ENCODE data around the gene KCNQ5. TPM values are rescaled to one million over a fixed set of nuclear protein-coding genes. Genes with fewer than 3 reads are reported as not detected.

The KCNQ5 gene
- total RNA-seq, 6 donors from 2014 or later = 0.30 to 3.1 (median 0.32) TPM

DNA sequence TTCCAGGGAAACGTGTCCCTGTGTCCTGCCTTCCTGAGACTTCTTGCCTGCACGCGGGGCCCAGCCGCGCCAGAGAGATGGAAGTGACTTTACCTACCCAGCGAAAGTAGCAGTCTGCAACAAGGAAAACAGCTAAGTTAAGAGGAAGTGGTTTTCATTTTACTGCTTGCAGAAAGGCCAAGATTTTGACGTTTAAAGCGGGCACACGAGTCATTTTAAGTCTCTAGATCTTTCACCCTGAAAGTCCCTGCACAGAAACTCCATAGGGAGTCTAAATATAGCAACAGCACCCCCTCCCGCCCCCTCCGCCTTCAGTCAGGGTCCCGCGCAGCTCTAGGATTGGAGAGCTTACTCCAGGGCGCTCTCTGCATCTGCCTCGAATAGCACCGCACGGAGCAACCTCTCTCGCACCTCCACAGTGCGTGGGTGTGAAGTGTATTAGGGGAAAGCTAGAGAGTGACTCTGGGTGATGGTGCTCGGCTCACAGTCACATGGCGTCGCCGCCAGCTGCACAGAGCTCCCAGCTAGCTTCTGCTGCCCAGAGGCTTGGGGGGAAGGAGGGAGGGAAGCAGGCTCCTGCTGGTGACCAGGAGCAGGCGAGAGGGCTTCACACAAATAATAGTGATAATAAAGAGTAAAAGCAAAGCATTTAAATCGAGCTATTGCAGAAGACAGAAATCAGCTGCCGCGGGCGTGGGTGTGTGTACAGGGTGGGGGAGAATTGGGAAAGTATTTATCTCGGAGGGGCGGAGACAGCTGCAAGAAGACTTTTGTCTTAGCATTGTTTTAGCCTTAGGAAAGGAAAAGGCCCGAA lies 1.8 kb upstream of the KCNQ5 start:
- Histone ChIP-seq H3K36me3 (no peaks in the 10 kb centered on the region), H3K27me3 (peaks cover 0 to 13% (median 1%) of the 10 kb centered on the region in 4 donors), H3K4me1 (peaks cover 24 to 37% (median 34%) of the 10 kb centered on the region in 4 donors), H3K27ac (no peak overlapping the region), H3K9me3 (no peaks in the 10 kb centered on the region), H3K4me3 (peak overlapping the region in 3 of 4 donors; percentile 14 to 62 (median 59))
- DNase-seq (peak; percentile 34 to 67), ATAC-seq (ENCODE audit: low FRiP score in 2 of 2) (peak; percentile 39 to 53)
- TF ChIP-seq EP300 (IDR thresholded peaks at IDR 0.05) (no peak), POLR2A (IDR thresholded peaks at IDR 0.05) (no peak), POLR2AphosphoS5 (IDR thresholded peaks at IDR 0.05) (no peak)
- TF ChIP-seq, protein P1, sequence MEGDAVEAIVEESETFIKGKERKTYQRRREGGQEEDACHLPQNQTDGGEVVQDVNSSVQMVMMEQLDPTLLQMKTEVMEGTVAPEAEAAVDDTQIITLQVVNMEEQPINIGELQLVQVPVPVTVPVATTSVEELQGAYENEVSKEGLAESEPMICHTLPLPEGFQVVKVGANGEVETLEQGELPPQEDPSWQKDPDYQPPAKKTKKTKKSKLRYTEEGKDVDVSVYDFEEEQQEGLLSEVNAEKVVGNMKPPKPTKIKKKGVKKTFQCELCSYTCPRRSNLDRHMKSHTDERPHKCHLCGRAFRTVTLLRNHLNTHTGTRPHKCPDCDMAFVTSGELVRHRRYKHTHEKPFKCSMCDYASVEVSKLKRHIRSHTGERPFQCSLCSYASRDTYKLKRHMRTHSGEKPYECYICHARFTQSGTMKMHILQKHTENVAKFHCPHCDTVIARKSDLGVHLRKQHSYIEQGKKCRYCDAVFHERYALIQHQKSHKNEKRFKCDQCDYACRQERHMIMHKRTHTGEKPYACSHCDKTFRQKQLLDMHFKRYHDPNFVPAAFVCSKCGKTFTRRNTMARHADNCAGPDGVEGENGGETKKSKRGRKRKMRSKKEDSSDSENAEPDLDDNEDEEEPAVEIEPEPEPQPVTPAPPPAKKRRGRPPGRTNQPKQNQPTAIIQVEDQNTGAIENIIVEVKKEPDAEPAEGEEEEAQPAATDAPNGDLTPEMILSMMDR (IDR thresholded peaks at IDR 0.05) = no peak
- WGBS, 2 donors = 10 to 20% methylated on average over 24 to 31 of the region's 31 CpGs

DNA sequence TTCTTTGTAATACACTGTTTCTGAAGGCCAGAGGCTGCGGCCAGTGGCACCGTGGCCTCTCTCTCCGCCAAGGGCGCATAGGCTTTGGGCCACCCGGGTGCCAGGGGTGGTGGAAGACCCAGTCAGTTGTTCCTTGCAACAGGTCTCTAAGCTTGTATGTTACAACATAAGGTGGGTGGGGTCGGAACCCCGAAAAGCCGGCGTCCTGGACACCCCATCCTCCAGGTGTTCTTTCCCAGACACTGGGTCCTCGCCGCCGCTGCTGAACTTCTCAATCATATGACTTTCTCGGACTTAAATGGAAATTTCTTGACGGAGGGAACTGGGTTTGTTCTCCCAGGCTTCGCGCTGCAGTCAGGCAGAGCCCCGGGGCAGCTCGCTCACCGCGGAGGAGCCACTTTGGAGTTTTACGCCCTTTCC lies 983 bp upstream of the KCNQ5 start:
- TF ChIP-seq POLR2AphosphoS5 (IDR thresholded peaks at IDR 0.05) (no peak), EP300 (IDR thresholded peaks at IDR 0.05) (no peak), POLR2A (IDR thresholded peaks at IDR 0.05) (no peak)
- TF ChIP-seq, protein P1 (IDR thresholded peaks at IDR 0.05) = no peak
- peak overlapping the region in 1 of 4 donors; percentile 18 for H3K27ac ChIP-seq
- ATAC-seq (ENCODE audit: low FRiP score in 2 of 2) = peak in 1 of 2 donors; percentile 7

DNA sequence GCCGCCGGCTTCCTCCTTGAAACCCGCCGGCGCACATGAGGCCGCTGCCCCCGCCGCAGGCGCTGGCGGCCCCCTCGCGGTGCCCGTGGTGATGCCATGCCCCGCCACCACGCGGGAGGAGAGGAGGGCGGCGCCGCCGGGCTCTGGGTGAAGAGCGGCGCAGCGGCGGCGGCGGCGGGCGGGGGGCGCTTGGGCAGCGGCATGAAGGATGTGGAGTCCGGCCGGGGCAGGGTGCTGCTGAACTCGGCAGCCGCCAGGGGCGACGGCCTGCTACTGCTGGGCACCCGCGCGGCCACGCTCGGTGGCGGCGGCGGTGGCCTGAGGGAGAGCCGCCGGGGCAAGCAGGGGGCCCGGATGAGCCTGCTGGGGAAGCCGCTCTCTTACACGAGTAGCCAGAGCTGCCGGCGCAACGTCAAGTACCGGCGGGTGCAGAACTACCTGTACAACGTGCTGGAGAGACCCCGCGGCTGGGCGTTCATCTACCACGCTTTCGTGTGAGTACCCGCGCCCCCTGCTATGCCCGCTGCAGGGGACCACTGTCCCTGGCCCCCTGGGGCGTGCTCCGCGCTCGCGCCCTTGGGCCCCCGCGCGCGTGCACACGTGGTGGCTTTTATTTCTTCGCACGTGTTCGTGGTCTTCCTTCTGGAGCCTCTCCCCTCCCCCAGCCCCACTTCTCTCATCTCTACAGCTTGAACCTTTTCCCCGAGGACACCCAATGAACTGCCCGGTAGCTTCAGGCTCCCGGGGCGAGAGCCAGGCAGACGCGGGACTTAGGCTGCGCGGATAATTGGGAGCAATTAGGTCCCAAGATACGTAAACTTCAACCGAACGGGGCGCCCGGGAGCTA lies 453 bp downstream of the KCNQ5 start:
- 1% methylated on average over 26 to 30 of the region's 89 CpGs for WGBS, 2 donors
- no peak for TF ChIP-seq POLR2AphosphoS5 (IDR thresholded peaks at IDR 0.05)
- TF ChIP-seq, protein P1 (IDR thresholded peaks at IDR 0.05) = peak in 4 of 6 experiments; percentile 12 to 55 (median 30)

More for the DNA sequence above, 983 bp upstream of the KCNQ5 start:
- Histone ChIP-seq H3K27me3 (peaks cover 0 to 13% (median 1%) of the 10 kb centered on the region in 4 donors), H3K4me3 (peak overlapping the region; percentile 38 to 62 (median 54)), H3K4me1 (peaks cover 24 to 37% (median 34%) of the 10 kb centered on the region in 4 donors), H3K9me3 (no peaks in the 10 kb centered on the region), H3K36me3 (no peaks in the 10 kb centered on the region)
- WGBS, 2 donors = 5 to 6% methylated on average over 8 to 21 of the region's 21 CpGs
- DNase-seq = peak in 1 of 2 donors; percentile 63

DNA sequence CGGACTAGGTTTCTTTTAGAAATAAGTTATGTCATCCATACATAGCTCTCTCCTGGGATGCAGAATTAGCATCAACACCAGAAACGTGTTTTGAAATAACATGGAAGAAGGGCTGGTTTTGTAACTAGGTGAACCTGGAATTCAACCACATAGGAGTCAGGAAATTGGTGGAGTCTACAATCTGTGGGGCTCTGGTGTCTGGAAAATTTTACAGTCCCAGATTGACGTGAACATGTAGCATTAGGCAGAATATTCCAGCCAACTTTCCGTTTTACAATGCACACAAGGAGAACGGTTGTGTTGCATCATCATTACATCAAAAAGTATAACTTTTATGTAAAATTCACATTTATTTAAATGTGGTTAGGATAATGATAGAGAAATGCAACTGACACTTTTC lies 1.9 kb downstream of the KCNQ5 start:
- Histone ChIP-seq H3K27ac (no peak overlapping the region), H3K27me3 (peaks cover 0 to 13% (median 1%) of the 10 kb centered on the region in 4 donors), H3K36me3 (no peaks in the 10 kb centered on the region), H3K4me3 (no peak overlapping the region), H3K9me3 (no peaks in the 10 kb centered on the region), H3K4me1 (peaks cover 24 to 37% (median 34%) of the 10 kb centered on the region in 4 donors)
- DNase-seq (no peak), ATAC-seq (ENCODE audit: low FRiP score in 2 of 2) (no peak)
- WGBS, 2 donors = 41 to 42% methylated on average over 5 of the region's 5 CpGs
- TF ChIP-seq POLR2AphosphoS5 (IDR thresholded peaks at IDR 0.05) (no peak), EP300 (IDR thresholded peaks at IDR 0.05) (no peak), POLR2A (IDR thresholded peaks at IDR 0.05) (no peak)
- TF ChIP-seq, protein P1 (IDR thresholded peaks at IDR 0.05) = no peak

More for the DNA sequence above, 453 bp downstream of the KCNQ5 start:
- Histone ChIP-seq H3K27ac (no peak overlapping the region), H3K4me3 (peak overlapping the region; percentile 38 to 62 (median 54)), H3K9me3 (no peaks in the 10 kb centered on the region), H3K4me1 (peaks cover 24 to 37% (median 34%) of the 10 kb centered on the region in 4 donors), H3K36me3 (no peaks in the 10 kb centered on the region), H3K27me3 (peaks cover 0 to 13% (median 1%) of the 10 kb centered on the region in 4 donors)
- DNase-seq (peak; percentile 30 to 91), ATAC-seq (ENCODE audit: low FRiP score in 2 of 2) (peak in 1 of 2 donors; percentile 52)
